Hematopoietic multipotent progenitor cell treated with erythropoietin and hydrocortisone succinate and interleukin-3 and kit ligand, for 4 days (in vitro differentiated cells): ENCODE data around the gene VHLL.

Experiments used
- DNase-seq: peaks from one replicate; pipeline ENCODE4 v3.0.0-alpha.2; 2015

VHLL gene

DNA sequence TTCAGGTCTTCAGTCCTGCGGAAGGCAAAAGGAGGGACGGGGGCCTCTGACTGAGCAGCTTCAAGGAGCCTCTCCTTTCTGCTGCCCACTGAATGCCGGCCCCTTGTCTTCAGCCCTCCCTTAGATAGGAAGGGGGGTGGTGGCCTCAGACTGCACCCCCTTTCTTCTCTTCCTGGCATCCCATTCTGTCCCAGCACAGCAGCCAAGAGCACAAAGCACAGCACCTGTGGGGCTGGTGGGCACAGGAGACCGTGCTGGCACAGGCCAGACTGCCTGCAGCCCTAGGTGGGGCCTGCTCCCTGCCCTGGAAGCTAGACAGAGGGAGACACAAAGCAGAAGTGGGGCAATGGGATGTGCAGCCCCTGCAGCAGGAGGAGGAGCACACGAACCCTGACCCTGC lies 49.5 kb downstream of the VHLL start:
- DNase-seq: no peak
